Left ventricle myocardium inferior (tissue), 1 donor: ENCODE measurements around the gene PTPRN2. TPM values are rescaled to one million over a fixed set of nuclear protein-coding genes. Genes with fewer than 3 reads are reported as not detected.

Experiments used
- DNase-seq: peaks from one replicate; pipeline ENCODE4 v3.0.0-alpha.2; 2020
- H3K27ac ChIP-seq: fragments of 200-600 bp; replicated peaks from 2 replicates; pipeline ENCODE4 v1.8.0; 2021
- H3K27me3 ChIP-seq: fragments of 200-600 bp; 2 replicates; pipeline ENCODE4 v1.8.0; 2021; ENCODE audit warnings: low read depth
- H3K36me3 ChIP-seq: fragments of 200-600 bp; 2 replicates; pipeline ENCODE4 v1.8.0; 2021
- H3K4me1 ChIP-seq: fragments of 200-600 bp; 2 replicates; pipeline ENCODE4 v1.8.0; 2021
- H3K4me3 ChIP-seq: fragments of 200-600 bp; 2 replicates; pipeline ENCODE4 v1.8.0; 2021; ENCODE audit warnings: mild to moderate bottlenecking, moderate library complexity
- H3K9me3 ChIP-seq: fragments of 200-600 bp; replicated peaks from 2 replicates; pipeline ENCODE4 v1.8.0; 2021
- intact Hi-C: fragments of 100-400 bp; cut with micrococcal nuclease; formaldehyde crosslinking; loops from one replicate; pipeline ENCODE4 v1.11.0; 2022
- total RNA-seq: library from RNA; stranded (reverse); fragmentation: NEBNext Ultra II Directional; extraction: Animal tissue kit (Norgen Biotek cat#: 25700); gene quantifications from one replicate; pipeline ENCODE4 v1.2.1, GENCODE V29; 2021
- TF ChIP-seq, protein P1 (sequence below): fragments of 200-600 bp; IDR thresholded peaks from 2 replicates; pipeline ENCODE4 v1.8.0; 2021; ENCODE audit warnings: antibody characterized with exemption, mild to moderate bottlenecking, borderline replicate concordance
- donor health status: DM: no; HTN: yes; CAD: no; lungs with severe emphysema.

Gene PTPRN2
- total RNA-seq, 1 donor from 2014 or later, result 1.3 TPM

DNA sequence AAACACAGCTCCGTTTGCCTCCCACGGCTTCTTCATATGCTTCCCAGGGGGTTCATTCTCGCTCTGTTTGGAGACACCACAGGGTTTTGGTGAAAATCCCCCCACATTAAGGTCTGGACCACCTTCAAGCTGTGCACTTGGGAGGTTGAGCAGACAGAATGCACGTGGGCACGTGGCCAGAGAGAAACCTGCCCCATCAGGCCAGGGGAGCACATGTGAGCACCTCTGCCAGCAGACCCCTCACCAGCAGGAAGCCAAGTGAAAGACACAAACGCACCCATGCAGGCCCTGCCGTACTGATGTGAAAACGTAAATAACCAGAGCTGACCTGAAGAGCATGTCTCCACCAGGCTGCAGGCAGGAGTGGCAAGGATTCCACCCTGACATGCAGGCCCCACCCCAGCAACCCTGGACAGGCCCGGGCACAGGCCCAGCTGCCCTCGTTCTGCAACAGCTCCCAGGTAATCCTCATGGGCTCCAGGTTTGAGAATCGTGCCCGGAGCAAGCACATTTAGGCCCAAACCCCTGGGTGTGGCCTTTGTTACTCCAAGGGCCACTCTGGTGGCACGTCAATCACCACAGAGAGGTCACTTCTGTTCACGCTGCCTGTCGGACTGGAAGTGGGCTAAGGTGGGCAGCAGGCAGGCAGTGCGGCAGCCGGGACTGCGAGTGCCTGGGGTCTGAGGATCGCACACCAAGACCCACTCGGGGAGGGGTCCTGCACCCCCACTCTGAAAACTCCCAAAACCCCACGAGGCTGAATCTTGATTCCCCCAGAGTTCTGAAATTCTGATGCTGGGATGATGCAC is 184.4 kb downstream of the PTPRN2 start:
- no peak for DNase-seq
- H3K36me3 ChIP-seq, result no peaks in the 10 kb centered on the region
- H3K27me3 ChIP-seq, result peaks cover 61% of the 10 kb centered on the region
- H3K4me1 ChIP-seq, result no peaks in the 10 kb centered on the region
- H3K9me3 ChIP-seq, result peaks cover 14% of the 10 kb centered on the region
- TF ChIP-seq, protein P1, sequence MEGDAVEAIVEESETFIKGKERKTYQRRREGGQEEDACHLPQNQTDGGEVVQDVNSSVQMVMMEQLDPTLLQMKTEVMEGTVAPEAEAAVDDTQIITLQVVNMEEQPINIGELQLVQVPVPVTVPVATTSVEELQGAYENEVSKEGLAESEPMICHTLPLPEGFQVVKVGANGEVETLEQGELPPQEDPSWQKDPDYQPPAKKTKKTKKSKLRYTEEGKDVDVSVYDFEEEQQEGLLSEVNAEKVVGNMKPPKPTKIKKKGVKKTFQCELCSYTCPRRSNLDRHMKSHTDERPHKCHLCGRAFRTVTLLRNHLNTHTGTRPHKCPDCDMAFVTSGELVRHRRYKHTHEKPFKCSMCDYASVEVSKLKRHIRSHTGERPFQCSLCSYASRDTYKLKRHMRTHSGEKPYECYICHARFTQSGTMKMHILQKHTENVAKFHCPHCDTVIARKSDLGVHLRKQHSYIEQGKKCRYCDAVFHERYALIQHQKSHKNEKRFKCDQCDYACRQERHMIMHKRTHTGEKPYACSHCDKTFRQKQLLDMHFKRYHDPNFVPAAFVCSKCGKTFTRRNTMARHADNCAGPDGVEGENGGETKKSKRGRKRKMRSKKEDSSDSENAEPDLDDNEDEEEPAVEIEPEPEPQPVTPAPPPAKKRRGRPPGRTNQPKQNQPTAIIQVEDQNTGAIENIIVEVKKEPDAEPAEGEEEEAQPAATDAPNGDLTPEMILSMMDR, result no peak
- H3K4me3 ChIP-seq, result no peak overlapping the region
- intact Hi-C loops, result no loop called here
- no peak overlapping the region for H3K27ac ChIP-seq

DNA sequence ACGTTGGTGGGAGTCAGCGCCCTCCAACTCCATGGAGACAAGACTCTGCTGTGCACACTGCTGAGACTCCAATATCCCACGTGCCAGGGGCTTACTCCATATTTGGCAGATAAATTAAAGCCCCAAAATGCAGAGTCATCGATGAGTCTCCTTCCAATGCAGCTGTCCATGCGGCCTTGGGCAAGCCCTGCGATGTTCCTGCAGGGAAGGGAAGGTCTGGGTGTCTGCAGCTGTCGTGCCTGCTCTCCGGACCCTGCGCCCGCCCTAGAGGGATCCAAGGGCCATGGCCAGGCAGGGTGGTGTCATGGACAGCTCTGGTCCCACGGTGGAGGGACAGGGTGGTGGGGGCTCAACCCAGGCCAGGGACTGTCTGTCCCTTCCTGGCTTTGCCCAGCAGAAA is 185.2 kb downstream of the PTPRN2 start:
- Histone ChIP-seq H3K27ac (no peak overlapping the region), H3K36me3 (no peaks in the 10 kb centered on the region), H3K4me3 (no peak overlapping the region), H3K9me3 (peaks cover 15% of the 10 kb centered on the region), H3K27me3 (peaks cover 61% of the 10 kb centered on the region), H3K4me1 (no peaks in the 10 kb centered on the region)
- TF ChIP-seq, protein P1, result no peak
- intact Hi-C loops, result no loop called here
- DNase-seq, result no peak

DNA sequence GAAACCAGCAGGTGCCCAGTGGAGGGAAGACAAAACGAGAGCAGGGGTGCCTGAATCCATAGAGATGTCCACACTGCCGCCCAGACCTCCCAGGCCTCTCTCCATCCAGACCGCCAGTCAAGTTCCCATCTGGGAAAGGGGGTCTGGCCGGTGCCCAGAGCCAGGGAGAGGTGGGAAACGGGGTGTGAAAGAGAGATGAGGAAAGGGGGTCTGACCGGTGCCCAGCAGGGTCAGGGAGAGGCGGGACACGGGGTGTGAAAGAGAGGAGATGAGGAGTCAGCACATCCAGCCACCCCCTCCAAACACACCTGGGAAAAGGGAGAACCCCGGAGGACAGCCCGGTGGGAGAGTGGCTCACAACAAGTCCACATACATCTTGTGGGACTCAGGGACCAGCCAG is 185.8 kb downstream of the PTPRN2 start:
- Histone ChIP-seq H3K4me3 (no peak overlapping the region), H3K36me3 (no peaks in the 10 kb centered on the region), H3K27me3 (peaks cover 61% of the 10 kb centered on the region), H3K27ac (no peak overlapping the region), H3K9me3 (peaks cover 15% of the 10 kb centered on the region), H3K4me1 (no peaks in the 10 kb centered on the region)
- intact Hi-C loops, result no loop called here
- TF ChIP-seq, protein P1, result no peak
- no peak for DNase-seq

DNA sequence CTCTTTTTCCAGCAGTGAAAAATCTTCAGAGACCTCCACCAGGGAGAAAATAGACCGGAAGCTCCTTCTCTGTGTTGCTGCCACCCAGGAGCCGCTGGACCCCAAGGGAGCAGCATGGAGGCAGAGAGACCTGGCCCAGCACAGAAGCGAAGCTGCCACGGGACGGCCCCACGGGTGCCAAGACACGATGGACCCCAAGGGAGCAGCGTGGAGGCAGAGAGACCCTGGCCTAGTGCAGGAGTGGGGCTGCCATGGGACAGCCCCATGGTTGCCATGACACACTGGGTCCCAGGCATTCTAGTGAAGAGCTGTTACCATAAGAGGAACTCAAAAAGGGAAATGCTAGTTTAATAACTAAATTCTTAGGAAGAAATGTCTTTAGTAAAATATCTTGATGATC is 186.3 kb downstream of the PTPRN2 start:
- no peaks in the 10 kb centered on the region for H3K36me3 ChIP-seq
- H3K4me3 ChIP-seq, result no peak overlapping the region
- TF ChIP-seq, protein P1, result no peak
- no peak overlapping the region for H3K27ac ChIP-seq
- DNase-seq, result no peak
- H3K9me3 ChIP-seq, result peaks cover 15% of the 10 kb centered on the region
- H3K4me1 ChIP-seq, result no peaks in the 10 kb centered on the region
- H3K27me3 ChIP-seq, result peaks cover 61% of the 10 kb centered on the region
- intact Hi-C loops, result no loop called here

DNA sequence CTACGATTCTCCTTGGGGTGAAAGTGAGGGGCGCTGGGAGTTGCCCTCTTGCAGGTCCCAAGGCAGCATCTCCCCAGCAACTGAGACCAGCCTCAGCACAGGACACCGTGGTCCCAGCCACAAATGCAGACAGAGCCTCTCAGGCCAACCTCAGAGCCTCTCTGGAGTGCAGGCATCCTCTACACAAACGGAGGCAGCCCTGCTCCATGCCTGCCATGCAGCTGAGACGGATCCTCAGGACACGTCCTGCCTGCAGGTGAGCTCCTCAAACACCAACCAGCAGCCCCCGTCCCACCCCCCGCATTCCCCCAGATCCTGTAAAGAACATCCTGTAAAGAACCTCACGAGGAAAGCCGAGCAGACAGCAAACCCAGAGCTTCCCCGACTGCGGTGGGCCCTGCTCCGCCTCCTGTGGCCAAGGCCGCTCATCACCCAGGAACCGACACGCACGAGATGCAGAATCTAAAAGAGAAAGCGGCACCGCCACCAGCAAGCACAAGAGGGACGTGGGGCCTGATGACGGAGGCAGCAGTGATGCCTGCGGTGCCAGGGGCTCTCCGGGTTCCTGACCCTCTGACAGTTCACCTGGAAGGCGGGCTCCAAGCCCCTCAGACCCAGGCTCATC is 186.9 kb downstream of the PTPRN2 start:
- Histone ChIP-seq H3K4me3 (no peak overlapping the region), H3K27me3 (peaks cover 61% of the 10 kb centered on the region), H3K27ac (no peak overlapping the region), H3K4me1 (no peaks in the 10 kb centered on the region), H3K36me3 (no peaks in the 10 kb centered on the region), H3K9me3 (peaks cover 15% of the 10 kb centered on the region)
- TF ChIP-seq, protein P1, result no peak
- no peak for DNase-seq
- intact Hi-C loops, result no loop called here
